HUES6 (cell line): ENCODE measurements around the gene OR51B2.
"Not testable (repeated sequence)": the region's sequence is repeated elsewhere in the genome, so short reads cannot be mapped to it uniquely, and the experiment has no call there.

Experiments used
- H3K27ac ChIP-seq: 2 replicates; pipeline ENCODE4 v1.7.0; 2013; ENCODE audit warnings: low read depth, mild to moderate bottlenecking, low read length, inconsistent platforms
- H3K27me3 ChIP-seq: 2 replicates; pipeline ENCODE4 v1.6.1; 2013; ENCODE audit warnings: low read length; ENCODE audit not compliant: control insufficient read depth, insufficient read depth
- H3K36me3 ChIP-seq: 2 replicates; pipeline ENCODE4 v1.6.1; 2013; ENCODE audit warnings: low read length; ENCODE audit not compliant: control insufficient read depth, insufficient read depth
- H3K4me1 ChIP-seq: 2 replicates; pipeline ENCODE4 v1.6.1; 2013; ENCODE audit warnings: low read length; ENCODE audit not compliant: control insufficient read depth, insufficient read depth
- H3K4me3 ChIP-seq: 2 replicates; pipeline ENCODE4 v1.5.1; 2013; ENCODE audit warnings: low read depth, low read length
- H3K9ac ChIP-seq: one replicate; pipeline ENCODE4 v1.6.1; 2013; ENCODE audit warnings: mild to moderate bottlenecking, low read length
- H3K9me3 ChIP-seq: 2 replicates; pipeline ENCODE4 v1.6.1; 2013; ENCODE audit warnings: low read depth, low read length; ENCODE audit not compliant: control insufficient read depth, insufficient read depth

Gene OR51B2, protein sequence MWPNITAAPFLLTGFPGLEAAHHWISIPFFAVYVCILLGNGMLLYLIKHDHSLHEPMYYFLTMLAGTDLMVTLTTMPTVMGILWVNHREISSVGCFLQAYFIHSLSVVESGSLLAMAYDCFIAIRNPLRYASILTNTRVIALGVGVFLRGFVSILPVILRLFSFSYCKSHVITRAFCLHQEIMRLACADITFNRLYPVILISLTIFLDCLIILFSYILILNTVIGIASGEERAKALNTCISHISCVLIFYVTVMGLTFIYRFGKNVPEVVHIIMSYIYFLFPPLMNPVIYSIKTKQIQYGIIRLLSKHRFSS

GRCh38 chr11:5324197-5324596, at the start of gene OR51B2:
OR51B2 (minus strand) TSS chr11:5324297; CDS start chr11:5324297, 0 bp downstream.
- Histone ChIP-seq H3K4me3 (no peak within 1 kb of the TSS), H3K27ac (no peak within 1 kb of the TSS), H3K9ac (no peak within 1 kb of the TSS), H3K4me1 (no peaks in the 10 kb centered on the region), H3K9me3 (no peaks in the 10 kb centered on the region), H3K36me3 (no peaks in the 10 kb centered on the region), H3K27me3 (no peaks in the 10 kb centered on the region)

GRCh38 chr11:5369789-5370188, 45.7 kb upstream of the OR51B2 start:
- H3K27ac ChIP-seq, result no peak overlapping the region
- no peak overlapping the region for H3K9ac ChIP-seq
- H3K4me3 ChIP-seq, result no peak overlapping the region
- no peaks in the 10 kb centered on the region for H3K27me3 ChIP-seq
- H3K36me3 ChIP-seq, result no peaks in the 10 kb centered on the region
- peaks cover 8% of the 10 kb centered on the region for H3K9me3 ChIP-seq
- peaks cover 8% of the 10 kb centered on the region for H3K4me1 ChIP-seq

DNA sequence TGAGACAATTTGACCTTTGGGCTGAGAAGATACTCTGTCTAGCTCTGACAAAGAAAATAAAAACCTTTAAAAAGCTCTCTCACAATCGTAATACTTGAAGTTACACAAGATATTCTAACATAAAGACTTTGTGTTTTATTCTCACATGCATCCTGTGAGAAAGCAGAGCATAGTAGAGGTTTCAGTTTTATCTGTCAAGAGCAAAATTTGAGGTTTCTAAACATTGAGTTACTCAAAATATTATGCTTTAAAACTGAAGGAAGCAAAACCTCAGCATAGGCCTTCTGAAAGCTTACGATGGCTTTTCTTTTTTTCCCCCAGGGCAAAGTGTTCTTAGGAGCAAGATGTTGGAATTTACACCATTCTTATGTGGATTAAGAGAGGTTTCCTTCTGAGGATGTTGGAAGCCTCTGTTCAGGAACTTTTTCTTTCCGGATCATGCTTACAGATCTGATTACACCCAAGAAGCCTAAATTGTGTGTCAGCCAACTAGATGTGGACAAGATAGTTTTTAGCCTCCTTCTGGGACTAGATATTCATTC, 44.5 kb upstream of the OR51B2 start:
- H3K4me1 ChIP-seq, result peaks cover 8% of the 10 kb centered on the region
- no peak overlapping the region for H3K27ac ChIP-seq
- peaks cover 7% of the 10 kb centered on the region for H3K9me3 ChIP-seq
- H3K27me3 ChIP-seq, result no peaks in the 10 kb centered on the region
- H3K9ac ChIP-seq, result no peak overlapping the region
- no peaks in the 10 kb centered on the region for H3K36me3 ChIP-seq
- H3K4me3 ChIP-seq, result no peak overlapping the region; the same call in 1 of the 2 replicates

DNA sequence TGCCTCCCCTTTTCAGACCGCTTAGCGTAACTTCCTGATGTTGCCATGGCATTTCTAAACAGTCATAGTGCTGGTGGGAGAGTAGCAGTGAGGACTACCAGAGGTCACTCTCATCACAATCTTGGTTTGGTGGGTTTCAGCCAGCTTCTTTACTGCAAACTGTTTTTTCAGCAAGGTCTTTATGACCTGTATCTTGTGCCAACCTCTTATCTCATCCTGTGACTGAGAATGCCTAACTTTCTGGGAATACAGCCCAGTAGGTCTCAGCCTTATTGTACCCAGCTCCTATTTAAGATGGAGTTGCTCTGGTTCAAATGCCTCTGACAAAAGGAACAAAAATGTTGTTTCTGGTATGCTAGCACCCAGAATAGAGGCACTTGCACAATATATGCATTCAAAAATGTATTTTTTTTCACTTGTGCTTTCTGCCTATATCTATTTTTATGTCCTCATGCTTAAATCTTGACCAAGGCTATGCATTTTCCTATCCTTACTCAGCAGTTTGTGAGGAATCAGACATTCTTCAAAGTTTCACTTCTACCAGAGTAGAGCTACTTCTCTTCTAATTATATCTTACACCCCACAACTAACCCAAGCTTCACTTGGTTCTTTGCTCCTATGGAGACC, 43.5 kb upstream of the OR51B2 start:
- Histone ChIP-seq H3K36me3 (no peaks in the 10 kb centered on the region), H3K27me3 (no peaks in the 10 kb centered on the region), H3K4me1 (peaks cover 8% of the 10 kb centered on the region), H3K9me3 (no peaks in the 10 kb centered on the region), H3K27ac (no peak overlapping the region), H3K9ac (no peak overlapping the region), H3K4me3 (no peak overlapping the region)

DNA sequence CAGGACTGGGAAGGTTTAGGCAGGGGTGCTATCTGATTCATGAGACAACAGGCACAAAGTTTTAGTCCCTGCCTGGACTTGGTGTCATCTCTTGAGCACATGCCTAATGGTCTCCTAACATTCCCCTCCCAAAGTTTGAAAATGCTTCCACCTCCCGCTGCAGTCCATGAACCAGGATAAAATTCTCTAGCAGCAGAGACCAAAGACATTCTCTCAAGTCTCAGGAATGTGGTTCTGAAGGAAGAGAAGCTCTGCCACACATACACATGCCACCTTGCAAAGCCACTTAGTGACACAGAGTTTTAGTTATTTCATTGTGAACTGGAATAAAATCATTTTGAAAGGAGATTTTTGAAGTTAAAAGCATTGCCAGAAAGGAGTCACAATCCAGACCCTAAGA, 42.8 kb upstream of the OR51B2 start:
- peaks cover 8% of the 10 kb centered on the region for H3K4me1 ChIP-seq
- H3K27ac ChIP-seq, result no peak overlapping the region
- no peaks in the 10 kb centered on the region for H3K36me3 ChIP-seq
- H3K27me3 ChIP-seq, result no peaks in the 10 kb centered on the region
- H3K9ac ChIP-seq, result no peak overlapping the region
- H3K9me3 ChIP-seq, result no peaks in the 10 kb centered on the region
- H3K4me3 ChIP-seq, result no peak overlapping the region

DNA sequence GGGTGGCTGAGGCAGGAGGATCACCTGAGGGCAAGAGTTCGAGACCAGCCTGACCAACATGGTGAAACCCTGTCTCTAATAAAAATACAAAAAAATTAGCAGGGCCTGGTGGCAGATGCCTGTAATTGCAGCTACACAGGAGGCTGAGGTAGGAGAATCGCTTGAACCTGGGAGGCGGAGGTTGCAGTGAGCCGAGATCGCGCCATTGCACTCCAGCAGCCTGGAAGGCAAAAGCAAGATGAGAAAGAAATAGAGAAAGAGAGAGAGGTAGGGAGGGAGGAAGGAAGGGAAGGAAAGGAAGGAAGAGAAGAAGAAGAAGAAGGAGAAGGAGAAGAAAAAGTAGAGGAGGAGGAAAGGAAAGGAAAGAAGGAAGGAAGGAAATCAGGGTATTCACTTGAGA, 42.3 kb upstream of the OR51B2 start:
- not testable (repeated sequence) for H3K27ac ChIP-seq, H3K9me3 ChIP-seq, H3K9ac ChIP-seq, H3K4me3 ChIP-seq, H3K4me1 ChIP-seq, H3K27me3 ChIP-seq, H3K36me3 ChIP-seq

DNA sequence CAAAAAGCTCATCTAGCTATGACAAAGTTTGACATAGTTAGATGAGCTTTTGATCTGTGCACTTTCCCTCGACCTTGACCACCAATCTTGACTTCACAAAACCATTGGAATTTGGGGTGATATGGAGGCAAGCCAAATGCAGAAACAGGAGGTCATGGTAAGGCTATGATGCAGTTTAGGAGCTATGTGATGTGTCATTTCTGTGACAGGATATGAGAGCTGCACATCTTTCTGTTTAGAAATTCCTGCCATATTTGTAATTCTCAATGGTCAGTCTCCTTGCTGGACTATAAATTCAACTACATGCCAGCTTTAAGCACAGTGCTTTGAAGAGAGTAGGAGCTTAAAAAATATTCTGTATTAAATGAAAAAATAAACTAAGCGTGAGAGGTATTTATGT, 40.1 kb upstream of the OR51B2 start:
- Histone ChIP-seq H3K9ac (no peak overlapping the region), H3K36me3 (no peaks in the 10 kb centered on the region)

DNA sequence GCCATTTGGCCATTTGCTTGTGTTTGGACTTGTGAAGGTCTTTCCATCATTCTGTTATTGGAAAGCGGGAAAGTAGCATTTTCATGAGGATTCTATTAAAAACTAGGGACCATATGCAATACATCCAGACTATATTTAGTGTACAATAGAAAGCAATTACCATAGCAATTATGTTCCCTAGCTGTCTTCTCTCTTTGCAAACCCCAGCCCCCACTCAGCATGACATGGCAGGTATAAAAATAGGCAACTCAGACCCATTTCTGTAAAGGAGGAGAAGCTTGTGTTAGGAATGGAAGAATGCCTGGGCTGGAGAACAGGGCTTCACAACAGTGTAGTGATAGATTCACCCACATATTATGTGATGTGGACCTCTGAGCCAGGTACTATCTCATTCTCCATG, 39.6 kb upstream of the OR51B2 start:
- Histone ChIP-seq H3K4me3 (no peak overlapping the region), H3K36me3 (no peaks in the 10 kb centered on the region), H3K9ac (no peak overlapping the region), H3K4me1 (peaks cover 4% of the 10 kb centered on the region), H3K9me3 (no peaks in the 10 kb centered on the region), H3K27ac (no peak overlapping the region), H3K27me3 (no peaks in the 10 kb centered on the region)

More for the DNA sequence above, 40.1 kb upstream of the OR51B2 start:
- H3K9me3 ChIP-seq, result no peaks in the 10 kb centered on the region
- H3K4me3 ChIP-seq, result no peak overlapping the region
- peaks cover 8% of the 10 kb centered on the region for H3K4me1 ChIP-seq
- no peaks in the 10 kb centered on the region for H3K27me3 ChIP-seq
- no peak overlapping the region for H3K27ac ChIP-seq

- H3K9me3 ChIP-seq, result no peaks in the 10 kb centered on the region
- no peaks in the 10 kb centered on the region for H3K36me3 ChIP-seq
- H3K4me3 ChIP-seq, result no peak overlapping the region
- no peak overlapping the region for H3K27ac ChIP-seq
- H3K4me1 ChIP-seq, result no peaks in the 10 kb centered on the region
- H3K9ac ChIP-seq, result no peak overlapping the region
- no peaks in the 10 kb centered on the region for H3K27me3 ChIP-seq
Measured at GRCh38 chr11:5362017-5362625, 38.0 kb upstream of the OR51B2 start.

DNA sequence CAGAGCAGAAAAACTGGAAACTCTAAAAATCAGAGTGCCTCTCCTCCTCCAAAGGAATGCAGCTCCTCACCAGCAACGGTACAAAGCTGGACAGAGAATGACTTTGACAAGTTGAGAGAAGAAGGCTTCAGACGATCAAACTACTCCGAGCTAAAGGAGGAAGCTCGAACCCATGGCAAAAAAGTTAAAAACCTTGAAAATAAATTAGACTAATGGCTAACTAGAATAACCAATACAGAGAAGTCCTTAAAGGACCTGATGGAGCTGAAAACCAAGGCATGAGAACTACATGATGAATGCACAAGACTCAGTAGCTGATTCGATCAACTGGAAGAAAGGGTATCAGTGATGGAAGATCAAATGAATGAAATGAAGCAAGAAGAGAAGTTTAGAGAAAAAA, 31.9 kb upstream of the OR51B2 start:
- H3K27ac ChIP-seq, H3K27me3 ChIP-seq, H3K9me3 ChIP-seq, H3K4me1 ChIP-seq, H3K4me3 ChIP-seq, H3K9ac ChIP-seq, H3K36me3 ChIP-seq: not testable (repeated sequence)

- Histone ChIP-seq H3K9me3 (no peaks in the 10 kb centered on the region), H3K27ac (no peak within 1 kb of the TSS), H3K36me3 (no peaks in the 10 kb centered on the region), H3K9ac (no peak within 1 kb of the TSS), H3K27me3 (no peaks in the 10 kb centered on the region), H3K4me1 (peaks cover 12% of the 10 kb centered on the region), H3K4me3 (no peak within 1 kb of the TSS)
Measured at GRCh38 chr11:5351208-5351607, 27.1 kb upstream of the OR51B2 start, which contains the start of gene OR51B6. OR51B6 (plus strand) TSS chr11:5351508; CDS start chr11:5351508, 0 bp downstream.
